B cell (primary cell): Measurements from ENCODE around the gene CHD2. TPM values are rescaled to one million over a fixed set of nuclear protein-coding genes. Genes with fewer than 3 reads are reported as not detected.

Experiments
- ATAC-seq: fragments of 200-7000 bp; cut with Tn5 transposase; one replicate; pipeline ENCODE4 v1.10.0; 2021; ENCODE audit warnings: low read depth, mild to moderate bottlenecking, moderate number of reproducible peaks, moderate library complexity
- CTCF ChIA-PET: fragments of 350-600 bp; sonication (Branson Sonifier 250); formaldehyde crosslinking; loops from one replicate; lab custom pipeline; 2021; ENCODE audit warnings: antibody characterized with exemption, inconsistent platforms; lab: Charles Lee
- POLR2A ChIA-PET: fragments of 350-600 bp; sonication (Branson Sonifier 250); formaldehyde crosslinking; loops from one replicate; lab custom pipeline; 2021; ENCODE audit warnings: antibody characterized with exemption; lab: Charles Lee
- DNase-seq: peaks from one replicate; pipeline ENCODE4 v3.0.0; 2013
- H2AFZ ChIP-seq: 2 replicates; pipeline ENCODE4 v1.6.1; 2012; ENCODE audit warnings: mild to moderate bottlenecking, low read depth, low read length; ENCODE audit not compliant: insufficient read depth, poor library complexity, severe bottlenecking
- H3K27ac ChIP-seq, 2 donors: 1 replicate in 1 of 2; 2 replicates in 1 of 2; pipeline ENCODE4 v1.5.1; 2012 to 2013; ENCODE audit warnings: low read length in 2 of 2, mild to moderate bottlenecking in 2 of 2, moderate library complexity in 1 of 2
- H3K27me3 ChIP-seq, 4 experiments: fragments of 200-600 bp in 1 of 4; sonication (generic) in 1 of 4; replicated peaks in 1 of 4; 1 replicate in 2 of 4; 2 replicates in 2 of 4; pipeline versions ENCODE4 v1.6.1 to v1.7.0; 2013 to 2016; ENCODE audit warnings: low read length in 3 of 4, mild to moderate bottlenecking in 2 of 4, mixed read lengths in 1 of 4, moderate library complexity in 1 of 4; ENCODE audit not compliant: insufficient read depth in 4 of 4, control insufficient read depth in 3 of 4; ENCODE audit errors: control extremely low read depth in 1 of 4
- H3K36me3 ChIP-seq, 2 experiments: replicated peaks in 1 of 2; 1 replicate in 1 of 2; 2 replicates in 1 of 2; pipeline versions ENCODE4 v1.6.1 to v1.7.1; 2013; ENCODE audit warnings: low read length in 1 of 2; ENCODE audit not compliant: insufficient read depth in 2 of 2, control insufficient read depth in 1 of 2; ENCODE audit errors: control extremely low read depth in 1 of 2, extremely low read depth in 1 of 2
- H3K4me1 ChIP-seq, 2 donors: fragments of 200-600 bp in 1 of 2; sonication (generic) in 1 of 2; 1 replicate in 1 of 2; 2 replicates in 1 of 2; pipeline versions ENCODE4 v1.5.1 to v1.6.1; 2013 to 2017; ENCODE audit warnings: low read length in 2 of 2; ENCODE audit not compliant: control insufficient read depth in 2 of 2, insufficient read depth in 2 of 2
- H3K4me2 ChIP-seq: replicated peaks from 2 replicates; pipeline ENCODE3; 2012; ENCODE audit warnings: mild to moderate bottlenecking, low read depth, low read length; ENCODE audit not compliant: poor library complexity, severe bottlenecking
- H3K4me3 ChIP-seq, 5 experiments: fragments of 200-600 bp in 1 of 5; sonication (generic) in 1 of 5; 1 replicate in 3 of 5; 2 replicates in 2 of 5; pipeline versions ENCODE4 v1.5.1 to v1.7.0; 2011 to 2016; ENCODE audit warnings: low read length in 4 of 5, mild to moderate bottlenecking in 4 of 5, low read depth in 2 of 5, control low read depth in 1 of 5, moderate library complexity in 1 of 5; ENCODE audit not compliant: insufficient read depth in 1 of 5; ENCODE audit errors: control extremely low read depth in 1 of 5, extremely low read depth in 1 of 5
- H3K79me2 ChIP-seq: fragments of 200-600 bp; sonication (generic); one replicate; pipeline ENCODE4 v1.6.0; 2016; ENCODE audit warnings: low read length; ENCODE audit not compliant: control insufficient read depth, insufficient read depth
- H3K9ac ChIP-seq: fragments of 200-600 bp; sonication (generic); 2 replicates; pipeline ENCODE4 v1.6.1; 2017; ENCODE audit warnings: mild to moderate bottlenecking, low read length, moderate library complexity
- H3K9me3 ChIP-seq, 3 donors: one replicate each; pipeline versions ENCODE4 v1.6.1 to v1.7.1; 2013; ENCODE audit warnings: low read length in 2 of 3; ENCODE audit not compliant: control insufficient read depth in 2 of 3, insufficient read depth in 1 of 3; ENCODE audit errors: control extremely low read depth in 1 of 3
- H4K20me1 ChIP-seq: 2 replicates; pipeline ENCODE4 v1.6.0; 2012; ENCODE audit warnings: mild to moderate bottlenecking, low read length; ENCODE audit not compliant: insufficient read depth, control insufficient read depth, poor library complexity, severe bottlenecking
- H3K27ac Mint-ChIP-seq: one replicate; pipeline ENCODE4 v1.8.0; 2021; ENCODE audit warnings: mixed read lengths
- H3K27me3 Mint-ChIP-seq: one replicate; pipeline ENCODE4 v1.8.0; 2021; ENCODE audit warnings: mixed read lengths
- H3K4me1 Mint-ChIP-seq: one replicate; pipeline ENCODE4 v1.8.0; 2021; ENCODE audit warnings: mixed read lengths
- H3K4me3 Mint-ChIP-seq: one replicate; pipeline ENCODE4 v1.8.0; 2021; ENCODE audit warnings: mixed read lengths
- H3K9me3 Mint-ChIP-seq: one replicate; pipeline ENCODE4 v1.8.0; 2022; ENCODE audit warnings: mixed read lengths; ENCODE audit not compliant: insufficient read depth
- CTCF ChIP-seq: fragments of 200-600 bp; IDR thresholded peaks from one replicate; pipeline ENCODE4 v1.8.0; 2022; ENCODE audit warnings: antibody characterized with exemption, mild to moderate bottlenecking
- EZH2 ChIP-seq: IDR thresholded peaks from 2 replicates; pipeline ENCODE4 v1.6.1; 2012; ENCODE audit warnings: borderline replicate concordance, low read depth, mild to moderate bottlenecking, moderate library complexity, low read length; ENCODE audit not compliant: insufficient read depth, poor library complexity, severe bottlenecking
- WGBS: methylation state at CpG from one replicate; pipeline ENCODE4 v1.1.5; 2013; ENCODE audit warnings: missing lambda C conversion rate; ENCODE audit not compliant: insufficient coverage; 5-methylcytosine and 5-hydroxymethylcytosine counted together
- intact Hi-C: fragments of 100-400 bp; cut with micrococcal nuclease; formaldehyde crosslinking; loops from one replicate; pipeline ENCODE4 v1.10.0; 2022
- polyA plus RNA-seq: library from polyadenylated mRNA; depleted of rRNA; stranded (reverse); fragments of >200 nt; gene quantifications from 2 replicates; pipeline ENCODE4 v1.2.3, GENCODE V29; 2012
- total RNA-seq, 2 donors: library from RNA; stranded (reverse); fragments of 120-200 nt in 1 of 2; gene quantifications; 1 replicate in 1 of 2; 2 replicates in 1 of 2; pipeline versions ENCODE4 v1.2.3 to v1.2.4, GENCODE V29; 2013 to 2022

Gene CHD2
- total and polyA plus RNA-seq, 2 donors (not counting 1 experiment from before 2014, with no cell fraction given): 86.9 to 353 TPM

- Mint-ChIP-seq H3K27ac (no peak overlapping the region), H3K9me3 (peaks cover 2% of the 10 kb centered on the region), H3K4me3 (no peak overlapping the region), H3K4me1 (peaks cover 7% of the 10 kb centered on the region), H3K27me3 (peaks cover 24% of the 10 kb centered on the region)
- TF ChIP-seq CTCF (no peak), EZH2 (no peak)
- Histone ChIP-seq H3K4me2 (no peak overlapping the region), H3K79me2 (no peaks in the 10 kb centered on the region), H3K36me3 (no peaks in the 10 kb centered on the region), H3K27ac (no peak overlapping the region), H4K20me1 (no peaks in the 10 kb centered on the region), H3K27me3 (peaks cover 0 to 14% (median 0%) of the 10 kb centered on the region in 4 experiments), H2AFZ (no peak overlapping the region), H3K4me3 (no peak overlapping the region), H3K9ac (no peak overlapping the region), H3K4me1 (peaks cover 6 to 8% of the 10 kb centered on the region in 2 donors), H3K9me3 (peaks cover 0 to 15% (median 4%) of the 10 kb centered on the region in 3 donors)
- DNase-seq (no peak), ATAC-seq (no peak)
- ChIA-PET POLR2A (no interaction called here), CTCF (no interaction called here)
- 61% methylated on average over 8 of the region's 8 CpGs for WGBS
- intact Hi-C loops: no loop called here
These were observed 149.1 kb downstream of the CHD2 start for GRCh38 chr15:93049233-93049632.

GRCh38 chr15:93049914-93050578 is 149.9 kb downstream of the CHD2 start:
- H3K27ac ChIP-seq: no peak overlapping the region
- ChIA-PET CTCF (no interaction called here), POLR2A (no interaction called here)
- TF ChIP-seq CTCF: no peak
- no peak for TF ChIP-seq EZH2
- H3K36me3 ChIP-seq: no peaks in the 10 kb centered on the region
- peaks cover 6 to 8% of the 10 kb centered on the region in 2 donors for H3K4me1 ChIP-seq
- H3K27me3 ChIP-seq: peaks cover 0 to 14% (median 0%) of the 10 kb centered on the region in 4 experiments
- H3K9me3 ChIP-seq: peaks cover 0 to 14% (median 4%) of the 10 kb centered on the region in 3 donors
- no peak overlapping the region for H3K27ac Mint-ChIP-seq
- H3K4me3 Mint-ChIP-seq: no peak overlapping the region
- peaks cover 24% of the 10 kb centered on the region for H3K27me3 Mint-ChIP-seq
- H3K79me2 ChIP-seq: no peaks in the 10 kb centered on the region
- no peak overlapping the region for H2AFZ ChIP-seq
- intact Hi-C loops: no loop called here
- peaks cover 2% of the 10 kb centered on the region for H3K9me3 Mint-ChIP-seq
- no peak for DNase-seq
- no peak overlapping the region for H3K4me3 ChIP-seq
- no peaks in the 10 kb centered on the region for H4K20me1 ChIP-seq
- no peak for ATAC-seq
- no peak overlapping the region for H3K4me2 ChIP-seq
- WGBS: 94% methylated on average over 14 of the region's 15 CpGs
- H3K4me1 Mint-ChIP-seq: peaks cover 7% of the 10 kb centered on the region
- no peak overlapping the region for H3K9ac ChIP-seq
